Neural crest cell (in vitro differentiated cells): ENCODE measurements around the gene PLCL2. TPM values are rescaled to one million over a fixed set of nuclear protein-coding genes. Genes with fewer than 3 reads are reported as not detected.

ENCODE experiments used
- DNase-seq: peaks from one replicate; pipeline ENCODE4 v3.0.0; 2021; ENCODE audit warnings: low read depth, mixed read lengths, low spot score
- H3K27ac Mint-ChIP-seq: one replicate; pipeline ENCODE4 v1.8.0; 2021; ENCODE audit warnings: mild to moderate bottlenecking, mixed read lengths; ENCODE audit not compliant: unreplicated experiment
- H3K27me3 Mint-ChIP-seq: 2 replicates; pipeline ENCODE4 v1.8.0; 2021; ENCODE audit warnings: low read depth, mild to moderate bottlenecking, mixed read lengths
- H3K36me3 Mint-ChIP-seq: 2 replicates; pipeline ENCODE4 v1.8.0; 2021; ENCODE audit warnings: low read depth, mild to moderate bottlenecking, mixed read lengths
- H3K4me1 Mint-ChIP-seq: 2 replicates; pipeline ENCODE4 v1.8.0; 2021; ENCODE audit warnings: mixed read lengths
- H3K4me3 Mint-ChIP-seq: one replicate; pipeline ENCODE4 v1.8.0; 2021; ENCODE audit warnings: mild to moderate bottlenecking, mixed read lengths
- H3K9me3 Mint-ChIP-seq: 2 replicates; pipeline ENCODE4 v1.8.0; 2021; ENCODE audit warnings: mixed read lengths
- CTCF ChIP-seq: fragments of 200-600 bp; sonication (generic); conservative IDR thresholded peaks from 2 replicates; pipeline ENCODE4 v1.5.0; 2021; ENCODE audit warnings: antibody characterized with exemption, mild to moderate bottlenecking
- total RNA-seq: library from RNA; stranded (reverse); gene quantifications from 2 replicates; pipeline ENCODE4 v1.2.1, GENCODE V29; 2021

The PLCL2 gene
- total RNA-seq, 1 donor from 2014 or later, result 10.5 TPM

GRCh38 chr3:16900779-16901440, 16.2 kb downstream of the PLCL2 start:
- H3K36me3 Mint-ChIP-seq, result no peaks in the 10 kb centered on the region
- H3K27ac Mint-ChIP-seq, result no peak overlapping the region
- no peaks in the 10 kb centered on the region for H3K9me3 Mint-ChIP-seq

GRCh38 chr3:16904423-16905417, 20.0 kb downstream of the PLCL2 start:
- Mint-ChIP-seq H3K4me1 (peaks cover 7% of the 10 kb centered on the region), H3K27me3 (no peaks in the 10 kb centered on the region)

More at GRCh38 chr3:16900779-16901440, 16.2 kb downstream of the PLCL2 start:
- Mint-ChIP-seq H3K4me1 (peaks cover 22% of the 10 kb centered on the region), H3K27me3 (no peaks in the 10 kb centered on the region), H3K4me3 (no peak overlapping the region)
- DNase-seq, result no peak
- no peak for TF ChIP-seq CTCF

GRCh38 chr3:16905704-16906103, 20.9 kb downstream of the PLCL2 start:
- Mint-ChIP-seq H3K4me1 (peaks cover 7% of the 10 kb centered on the region), H3K27me3 (no peaks in the 10 kb centered on the region), H3K4me3 (no peak overlapping the region), H3K27ac (no peak overlapping the region), H3K36me3 (no peaks in the 10 kb centered on the region), H3K9me3 (no peaks in the 10 kb centered on the region)
- TF ChIP-seq CTCF, result no peak
- no peak for DNase-seq

More at GRCh38 chr3:16904423-16905417, 20.0 kb downstream of the PLCL2 start:
- no peak overlapping the region for H3K4me3 Mint-ChIP-seq
- H3K27ac Mint-ChIP-seq, result no peak overlapping the region
- DNase-seq, result no peak
- H3K9me3 Mint-ChIP-seq, result no peaks in the 10 kb centered on the region
- H3K36me3 Mint-ChIP-seq, result no peaks in the 10 kb centered on the region
- TF ChIP-seq CTCF, result no peak

GRCh38 chr3:16906682-16907081, 21.9 kb downstream of the PLCL2 start:
- Mint-ChIP-seq H3K27ac (no peak overlapping the region), H3K9me3 (no peaks in the 10 kb centered on the region), H3K4me3 (no peak overlapping the region), H3K36me3 (no peaks in the 10 kb centered on the region), H3K27me3 (no peaks in the 10 kb centered on the region), H3K4me1 (peaks cover 5% of the 10 kb centered on the region)
- TF ChIP-seq CTCF, result no peak
- DNase-seq, result no peak

GRCh38 chr3:16907243-16907642, 22.5 kb downstream of the PLCL2 start:
- H3K36me3 Mint-ChIP-seq, result no peaks in the 10 kb centered on the region
- no peak for DNase-seq
- H3K4me1 Mint-ChIP-seq, result no peaks in the 10 kb centered on the region
- no peak overlapping the region for H3K27ac Mint-ChIP-seq
- TF ChIP-seq CTCF, result no peak
- H3K27me3 Mint-ChIP-seq, result no peaks in the 10 kb centered on the region
- H3K4me3 Mint-ChIP-seq, result no peak overlapping the region
- H3K9me3 Mint-ChIP-seq, result no peaks in the 10 kb centered on the region
